GM21367 (cell line): ENCODE measurements around the gene TOM1L2.

ENCODE experiments used
- ATAC-seq: cut with Tn5 transposase; IDR thresholded peaks from one replicate; pipeline ENCODE4 v1.9.1; 2021; ENCODE audit not compliant: unreplicated experiment

The TOM1L2 gene

GRCh38 chr17:17823433-17824118 lies 148.6 kb downstream of the TOM1L2 start:
- peak; percentile 58 for ATAC-seq

GRCh38 chr17:17822616-17823015 lies 149.6 kb downstream of the TOM1L2 start:
- ATAC-seq, result no peak

- ATAC-seq, result no peak
Observed at GRCh38 chr17:17822189-17822588, 150.0 kb downstream of the TOM1L2 start.

DNA sequence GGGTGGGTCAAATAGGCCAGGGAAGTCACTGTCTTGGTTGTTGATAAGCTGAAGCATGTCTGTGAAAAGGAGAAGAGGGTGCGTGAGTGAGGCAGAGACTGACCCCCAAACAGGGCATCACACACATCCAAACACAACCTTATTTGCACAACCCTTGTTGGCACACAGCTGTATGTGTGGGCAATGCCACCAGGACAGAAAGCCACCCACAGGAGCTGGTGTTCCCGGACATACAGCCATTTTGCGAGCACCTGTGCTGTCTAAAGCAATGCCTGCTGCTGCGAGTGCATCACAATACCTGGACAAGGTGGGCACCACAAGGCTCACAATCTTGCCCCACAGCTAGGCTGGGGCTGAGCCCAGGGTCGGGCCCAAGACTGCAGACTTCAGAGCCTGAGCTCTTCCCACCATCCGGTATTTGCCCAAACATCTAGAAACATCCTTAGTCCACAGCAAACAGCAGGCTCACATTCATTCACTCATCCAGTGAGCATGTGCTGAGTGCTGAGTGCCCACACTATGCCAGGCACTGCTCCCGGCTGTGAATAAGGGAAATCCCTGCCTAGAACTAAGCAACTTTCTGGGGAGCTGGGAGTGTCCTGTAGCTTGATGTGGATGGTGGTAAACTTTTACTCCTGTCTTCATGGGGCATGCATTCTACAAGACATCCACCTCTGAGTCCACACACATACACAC lies 151.6 kb downstream of the TOM1L2 start:
- ATAC-seq, result no peak

- ATAC-seq, result no peak
Observed at GRCh38 chr17:17820046-17820445, 152.2 kb downstream of the TOM1L2 start.

DNA sequence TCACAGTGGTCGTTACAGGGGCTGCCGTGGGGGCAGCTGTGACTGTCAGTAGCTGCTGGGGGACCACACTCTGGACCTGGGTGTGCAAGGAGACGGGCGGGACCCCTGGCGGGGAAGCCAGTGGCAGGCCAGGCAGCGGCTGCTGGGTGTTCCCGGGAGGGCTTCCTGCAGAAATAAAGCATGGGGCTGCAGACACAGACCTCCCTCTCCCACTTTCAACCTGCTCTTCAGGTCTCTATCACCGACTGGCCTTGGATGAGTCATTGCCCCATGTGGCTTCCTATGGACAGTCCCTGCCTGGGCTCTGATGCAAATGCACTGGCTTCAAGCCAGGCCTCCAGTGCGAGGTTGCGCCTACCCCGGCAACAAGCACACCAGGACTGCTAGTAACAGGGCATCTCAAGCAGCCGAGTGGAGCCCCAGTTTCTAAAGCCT lies 152.6 kb downstream of the TOM1L2 start:
- ATAC-seq, result no peak

DNA sequence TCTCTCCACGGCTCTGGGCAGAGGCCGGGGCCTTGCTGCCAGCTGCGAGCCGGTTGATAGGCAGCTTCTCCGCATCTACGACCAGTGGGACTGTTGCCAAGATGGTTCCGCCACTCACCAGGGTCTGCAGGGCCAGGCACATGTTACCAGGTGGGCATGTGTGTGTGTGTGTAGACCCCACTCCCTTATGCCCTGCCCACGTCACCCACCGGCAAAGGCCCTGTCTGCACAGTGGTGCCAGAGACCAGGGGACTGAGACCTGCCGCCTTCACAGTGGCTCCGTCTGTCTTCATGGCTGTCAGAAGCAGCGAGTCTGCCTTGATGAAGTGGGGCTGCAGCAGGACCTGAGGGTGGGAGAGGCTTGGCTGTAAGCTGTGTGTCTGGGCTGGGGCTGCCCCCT lies 153.1 kb downstream of the TOM1L2 start:
- ATAC-seq, result no peak

DNA sequence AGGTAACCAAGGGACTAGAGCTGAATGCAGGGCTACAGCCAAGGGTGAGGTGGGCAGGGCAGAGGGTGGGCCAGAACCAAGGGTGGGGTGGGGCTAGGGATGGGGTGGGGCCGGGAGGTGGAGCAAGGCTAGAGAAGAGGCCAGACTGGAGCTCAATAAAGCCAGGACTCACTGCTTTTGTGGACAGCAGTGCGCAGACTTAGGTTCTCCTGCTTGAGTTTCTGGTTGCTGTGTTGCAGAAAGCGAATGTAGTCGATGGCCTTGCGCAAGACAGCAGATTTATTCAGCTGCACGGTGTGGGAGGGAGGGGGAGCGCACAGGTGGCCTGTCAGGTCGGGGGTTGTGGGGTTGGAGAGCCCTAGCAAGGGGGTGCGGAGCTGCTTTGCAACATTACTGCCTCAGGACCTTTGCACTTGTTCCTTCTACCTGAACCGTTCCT lies 154.1 kb downstream of the TOM1L2 start:
- no peak for ATAC-seq

DNA sequence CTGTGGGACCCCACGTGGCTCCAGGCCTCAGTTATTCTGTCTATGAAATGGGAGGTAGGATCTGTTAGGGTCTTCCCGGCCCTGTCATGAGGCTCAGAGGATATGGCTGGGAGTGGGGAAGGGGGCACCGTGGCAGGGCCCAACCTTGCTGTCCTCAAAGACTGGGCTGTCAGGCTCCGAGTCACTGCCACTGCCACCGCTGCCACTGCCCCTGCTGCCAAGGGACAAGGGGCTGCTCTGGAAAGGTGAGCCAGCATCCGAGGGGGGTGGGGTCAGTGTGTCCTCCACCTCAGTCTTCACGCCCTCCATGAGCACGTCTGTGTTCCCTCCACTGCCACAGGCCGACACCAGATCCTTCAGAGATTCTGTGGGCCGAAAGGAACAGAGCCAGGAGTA lies 154.7 kb downstream of the TOM1L2 start:
- no peak for ATAC-seq

DNA sequence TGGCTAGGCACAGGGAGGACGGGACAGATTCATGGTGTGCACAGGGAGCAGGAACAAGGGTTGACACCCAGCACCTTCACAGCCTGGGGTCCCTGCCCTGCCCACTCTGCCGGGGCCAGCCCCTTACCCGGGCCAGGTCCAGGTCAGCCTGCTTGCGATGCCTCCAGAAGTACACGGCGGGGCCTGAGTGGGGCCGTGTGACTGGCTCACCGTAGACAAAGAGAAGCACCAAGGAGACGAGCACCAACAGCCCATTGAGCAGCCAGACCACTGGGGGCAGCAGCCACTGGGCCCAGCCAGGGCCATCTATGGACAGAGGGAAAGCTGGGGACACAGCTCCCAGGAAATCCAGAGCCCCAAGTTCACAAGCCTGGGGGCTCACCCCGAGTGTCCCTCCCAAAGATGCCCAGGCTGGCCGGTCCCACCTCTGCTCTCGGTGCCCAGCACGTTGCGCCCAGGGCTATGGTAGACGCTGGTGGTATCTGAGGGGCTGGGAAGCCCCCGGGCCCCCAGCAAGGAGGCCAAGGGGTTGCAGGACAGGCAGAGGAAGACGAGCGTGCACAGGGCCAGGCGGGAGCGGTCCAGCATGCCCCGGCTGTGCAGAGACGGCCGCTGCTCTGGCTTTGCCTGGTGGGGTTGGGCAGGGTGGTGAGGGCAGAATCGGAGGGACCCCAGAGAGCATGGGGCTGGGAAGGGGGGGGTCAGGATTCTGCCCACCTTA lies 155.2 kb downstream of the TOM1L2 start:
- no peak for ATAC-seq

DNA sequence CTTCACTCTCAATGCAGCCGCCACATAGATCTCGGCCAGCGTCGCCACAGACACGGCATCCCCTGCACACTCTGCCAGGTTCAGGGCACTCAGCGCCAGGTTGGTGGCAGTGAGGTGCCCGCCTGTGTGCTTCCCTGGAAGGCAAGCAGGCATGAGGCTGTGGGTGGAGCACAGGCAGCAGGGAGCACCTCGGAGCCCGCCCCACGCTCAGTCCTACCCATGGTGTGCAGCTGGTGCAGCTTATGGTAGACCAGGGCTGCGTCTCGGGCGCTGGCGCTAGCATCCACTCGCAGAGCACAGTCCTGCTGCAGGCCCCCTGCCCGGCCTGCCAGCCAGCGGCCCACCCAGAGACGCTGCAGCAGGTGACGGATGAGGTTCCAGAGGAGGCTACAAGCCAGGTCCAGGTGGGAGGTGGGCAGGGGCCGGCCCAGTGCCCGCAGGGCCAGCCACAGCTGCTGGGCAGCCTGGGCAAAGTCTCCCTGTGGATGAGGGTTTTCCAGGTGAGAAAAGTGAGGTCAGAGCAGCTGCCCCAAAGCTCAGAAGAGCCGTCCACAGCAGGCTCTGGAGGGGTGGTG lies 155.9 kb downstream of the TOM1L2 start:
- no peak for ATAC-seq

DNA sequence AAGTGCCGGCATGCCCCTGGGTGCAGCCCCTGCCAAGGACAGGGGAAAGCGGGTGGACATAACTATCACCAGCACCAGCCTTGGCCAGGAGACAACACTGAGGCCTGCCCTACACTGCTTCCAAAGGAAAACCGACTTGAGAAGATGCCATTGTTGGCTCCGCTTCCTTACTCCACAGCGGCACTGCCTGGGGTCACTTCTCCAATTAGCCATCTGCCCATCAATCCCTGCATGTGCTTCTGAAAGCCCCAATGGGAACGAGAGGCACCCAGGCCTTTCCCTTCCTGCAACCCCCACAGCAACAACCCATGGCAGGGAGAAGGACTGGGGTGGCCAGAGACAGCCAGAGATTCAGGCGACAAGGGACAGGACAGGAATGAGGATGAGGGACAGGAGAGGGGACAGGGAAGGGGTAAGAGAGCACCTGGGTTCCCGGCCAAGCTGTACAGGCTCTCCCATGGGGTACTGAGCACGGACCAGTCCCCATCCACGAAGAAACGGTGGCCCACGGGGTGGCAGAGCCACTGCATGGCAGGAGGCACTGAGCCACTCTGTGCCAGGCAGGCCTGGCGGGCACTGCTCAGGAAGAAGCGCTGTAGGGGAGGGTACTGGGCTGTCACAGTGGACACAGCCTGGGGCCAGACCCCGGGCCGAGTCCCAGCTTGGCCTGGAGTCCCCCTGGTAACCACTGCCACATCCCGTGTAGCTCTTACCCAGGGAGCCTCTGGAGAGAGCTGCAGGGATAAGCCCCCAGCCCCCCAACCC lies 156.6 kb downstream of the TOM1L2 start:
- ATAC-seq, result no peak

GRCh38 chr17:17815062-17815406 lies 157.2 kb downstream of the TOM1L2 start:
- no peak for ATAC-seq

- no peak for ATAC-seq
Observed at GRCh38 chr17:17814162-17815061, 157.8 kb downstream of the TOM1L2 start.

GRCh38 chr17:17813725-17814095 lies 158.5 kb downstream of the TOM1L2 start:
- ATAC-seq, result no peak

DNA sequence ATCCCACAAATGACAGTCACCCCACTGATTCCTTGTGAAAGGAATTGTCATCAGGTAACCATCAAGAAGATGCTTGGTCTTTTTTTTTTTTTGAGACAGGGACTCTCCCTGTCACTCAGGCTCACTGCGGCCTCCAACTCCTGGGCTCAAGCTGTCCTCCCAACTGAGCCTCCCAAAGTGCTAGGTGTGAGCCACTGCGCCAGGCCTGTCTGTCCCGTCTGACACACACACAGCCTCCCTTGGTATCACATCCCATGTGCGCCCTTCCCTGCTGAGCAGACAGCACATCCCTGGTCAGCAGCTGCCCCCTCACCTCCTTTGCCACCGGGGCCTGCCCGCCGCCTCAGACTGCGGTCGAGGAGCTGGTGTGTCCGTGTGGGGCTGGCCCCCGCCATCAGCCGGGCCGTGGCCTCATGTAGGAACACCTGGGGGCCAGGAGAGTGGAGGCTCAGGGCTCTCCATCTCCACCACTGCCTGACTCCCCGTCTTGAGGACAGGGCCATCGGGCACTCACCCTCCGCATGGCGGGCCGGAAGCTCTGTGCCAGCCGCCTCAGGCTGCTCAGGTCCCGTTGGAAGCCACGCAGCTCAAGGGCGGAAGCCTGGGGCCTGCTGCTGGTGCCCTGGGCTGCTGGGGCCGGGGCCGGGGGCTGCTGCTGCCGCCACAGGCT lies 159.0 kb downstream of the TOM1L2 start:
- ATAC-seq, result no peak

DNA sequence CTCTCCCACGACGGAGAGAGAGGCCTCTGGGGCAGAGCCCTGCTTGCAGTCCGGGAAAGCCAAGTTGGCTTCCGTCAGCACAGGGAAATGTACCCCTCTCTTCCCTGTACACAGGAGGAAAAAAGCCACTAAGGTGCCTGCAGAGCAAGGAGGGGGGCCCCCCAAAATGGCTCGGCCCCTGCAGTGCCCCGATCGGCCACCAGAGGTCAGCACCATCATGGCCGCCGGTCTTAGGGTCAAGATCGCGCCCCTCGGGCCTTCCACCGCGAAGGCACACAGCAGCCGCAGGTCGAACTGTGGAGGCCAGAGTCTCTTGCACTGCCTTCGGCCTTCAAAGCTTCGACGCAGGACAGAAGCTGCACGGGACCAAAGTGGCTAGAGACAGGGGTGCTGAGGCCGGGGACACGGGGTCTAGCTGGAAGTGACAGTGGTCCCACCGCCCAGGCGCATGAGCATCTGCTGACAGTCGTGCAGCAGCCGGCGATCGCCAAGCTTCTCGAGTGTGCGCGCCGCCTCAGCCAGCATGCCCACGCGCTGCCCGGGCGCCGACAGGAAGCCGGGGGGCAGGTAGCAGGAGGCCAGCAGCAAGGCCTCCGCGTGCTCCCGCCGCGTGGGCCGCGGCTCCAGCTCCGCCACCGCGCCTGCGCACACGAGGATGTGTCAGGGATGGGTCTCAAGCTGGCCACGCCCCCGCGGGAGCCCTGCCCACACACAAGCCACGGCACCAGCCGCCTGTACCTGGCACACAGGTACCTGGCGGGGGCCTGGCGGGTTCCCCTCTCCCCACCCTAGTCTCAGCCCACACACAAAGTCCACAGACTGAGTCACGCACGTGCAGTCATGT lies 159.8 kb downstream of the TOM1L2 start:
- no peak for ATAC-seq

DNA sequence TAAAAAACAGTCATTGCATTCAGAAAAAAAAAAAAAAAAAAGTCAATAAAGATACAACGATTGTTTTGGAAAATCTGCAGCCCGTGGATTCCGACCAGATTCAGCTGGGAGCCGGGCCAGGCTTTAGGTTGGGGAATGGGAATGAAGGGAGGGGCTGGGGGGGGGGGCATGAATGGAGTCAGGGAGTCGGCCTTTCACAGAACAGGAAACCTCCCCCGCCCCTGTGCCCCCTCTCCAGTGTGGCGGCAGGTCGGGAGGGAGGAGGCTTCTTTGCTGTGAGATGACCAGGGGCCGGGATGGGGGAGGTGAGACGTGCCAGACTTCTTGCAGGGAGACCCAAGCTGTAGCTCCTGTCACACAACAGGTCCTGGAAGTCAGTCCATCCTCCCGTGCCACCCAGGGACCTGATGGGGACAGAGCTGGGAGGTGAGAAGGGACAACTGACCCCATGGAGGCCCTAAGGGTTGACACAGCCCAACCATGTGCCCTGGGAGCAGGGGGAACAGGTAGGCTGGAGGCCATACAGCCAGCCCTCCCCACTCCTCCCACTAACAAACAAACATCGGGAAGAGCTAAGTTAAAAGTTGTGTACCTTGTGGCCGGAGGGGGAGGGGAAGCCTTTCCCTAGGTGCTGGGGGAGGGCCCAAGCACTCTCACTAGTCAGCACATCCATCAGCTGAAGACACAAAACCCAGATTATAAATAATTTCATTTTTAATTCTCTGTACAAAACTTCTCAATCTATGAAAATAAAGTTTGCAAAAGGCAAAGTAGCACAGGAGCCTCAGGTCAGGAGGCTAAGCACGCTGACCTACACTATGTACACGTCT lies 160.6 kb downstream of the TOM1L2 start:
- no peak for ATAC-seq
